ENCODE results near the gene DNMT3L.
"Not testable (repeated sequence)": the region's sequence is repeated elsewhere in the genome, so short reads cannot be mapped to it uniquely, and the experiment has no call there.

Gene DNMT3L

DNA sequence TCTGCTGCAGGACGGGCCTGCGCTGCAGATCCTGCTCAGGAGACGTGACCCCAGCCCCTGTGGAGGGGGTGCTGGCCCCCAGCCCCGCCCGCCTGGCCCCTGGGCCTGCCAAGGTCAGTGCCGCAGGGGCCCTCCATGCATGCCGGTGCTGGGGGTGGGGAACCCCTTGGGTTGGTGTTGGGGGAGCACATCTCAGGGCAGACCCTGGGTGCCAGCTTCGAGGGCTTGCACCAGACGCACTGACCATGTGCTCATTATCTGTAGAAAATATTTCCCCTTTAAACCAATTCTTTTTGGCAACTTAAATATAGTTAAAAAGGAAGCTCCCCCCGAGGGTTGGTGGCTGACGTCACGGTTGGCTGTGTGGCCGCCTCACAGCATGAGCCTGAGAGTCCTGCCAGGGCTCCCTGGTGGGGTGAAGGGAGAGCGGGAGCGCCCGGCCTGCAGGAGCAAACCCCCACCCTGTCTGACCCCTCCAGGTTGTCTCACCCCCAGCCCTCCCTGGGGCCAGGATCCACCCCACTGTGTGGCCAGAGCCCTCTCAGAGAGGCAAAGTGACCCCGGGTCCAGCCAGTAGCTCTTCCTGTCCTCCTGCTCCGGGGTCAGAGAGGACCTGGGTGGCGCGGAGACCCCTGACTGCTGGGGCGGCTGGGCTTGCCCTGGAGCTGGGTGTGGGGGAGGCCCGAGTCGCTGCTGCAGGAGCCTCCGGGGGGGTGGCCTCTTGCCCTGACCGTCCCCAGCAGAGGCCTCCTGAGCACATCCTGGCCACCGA lies 32.9 kb upstream of the DNMT3L start:
- DNase-seq, result no peak

- DNase-seq, result no peak
Measured at GRCh38 chr21:44293551-44294231, 32.0 kb upstream of the DNMT3L start.

DNA sequence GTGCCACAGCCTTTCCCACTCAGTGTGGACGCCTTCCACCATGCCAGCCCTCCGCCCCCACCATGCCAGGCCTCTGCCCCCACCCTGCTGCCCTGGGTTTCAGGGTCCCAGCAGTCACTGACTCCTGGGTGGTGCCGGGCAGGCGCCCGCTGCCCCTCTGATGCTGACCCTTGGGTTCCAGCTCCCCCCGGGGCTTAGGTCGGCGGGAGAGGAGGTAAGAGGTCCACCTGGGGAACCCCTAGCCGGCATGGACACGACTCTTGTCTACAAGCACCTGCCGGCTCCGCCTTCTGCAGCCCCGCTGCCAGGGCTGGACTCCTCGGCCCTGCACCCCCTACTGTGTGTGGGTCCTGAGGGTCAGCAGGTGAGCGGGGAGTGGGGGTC lies 31.1 kb upstream of the DNMT3L start:
- no peak for DNase-seq

DNA sequence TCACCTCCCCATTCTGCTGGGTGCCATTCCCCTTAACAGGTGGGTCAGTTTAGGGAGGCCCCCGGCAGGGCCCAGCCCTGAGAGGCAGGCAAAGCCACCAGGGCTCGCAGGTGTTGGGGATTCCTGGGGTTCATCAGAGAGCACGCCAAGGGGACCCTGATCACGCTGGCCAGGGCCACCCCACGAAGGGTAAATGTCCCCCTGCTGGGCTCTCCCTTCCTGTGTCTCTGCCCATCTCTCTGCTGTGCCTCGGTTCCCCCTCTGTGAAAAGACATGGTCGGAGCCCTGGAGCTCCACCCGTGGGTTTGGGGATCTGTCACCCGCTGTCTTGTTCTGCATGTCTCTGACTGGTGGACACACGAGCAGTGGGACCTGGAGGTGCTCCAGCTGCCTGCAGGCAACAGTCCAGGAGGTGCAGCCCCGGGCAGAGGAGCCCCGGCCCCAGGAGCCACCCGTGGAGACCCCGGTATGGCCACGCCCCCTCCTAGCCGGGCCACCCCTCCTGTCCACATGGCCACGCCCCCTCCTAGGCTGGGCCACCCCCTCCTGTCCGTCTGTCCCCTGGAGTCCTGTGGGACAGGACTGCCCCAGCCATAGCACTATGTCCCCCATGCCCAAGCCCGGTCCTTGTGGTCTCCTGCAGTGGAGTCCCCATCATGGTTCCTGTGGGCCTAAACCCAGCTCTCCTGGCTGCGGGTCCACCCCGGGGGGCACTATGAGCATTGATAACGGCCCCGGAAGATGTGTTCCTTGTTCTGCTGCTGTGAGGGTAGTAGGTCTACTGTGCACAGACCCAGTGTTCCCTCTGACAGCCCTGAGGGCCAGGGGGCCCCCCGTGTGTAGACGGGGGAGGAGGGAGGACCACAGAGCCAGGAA lies 30.5 kb upstream of the DNMT3L start:
- DNase-seq, result no peak

- DNase-seq, result no peak
Measured at GRCh38 chr21:44291078-44291935, 29.6 kb upstream of the DNMT3L start.

- no peak for DNase-seq
Measured at GRCh38 chr21:44290327-44291077, 28.8 kb upstream of the DNMT3L start.

DNA sequence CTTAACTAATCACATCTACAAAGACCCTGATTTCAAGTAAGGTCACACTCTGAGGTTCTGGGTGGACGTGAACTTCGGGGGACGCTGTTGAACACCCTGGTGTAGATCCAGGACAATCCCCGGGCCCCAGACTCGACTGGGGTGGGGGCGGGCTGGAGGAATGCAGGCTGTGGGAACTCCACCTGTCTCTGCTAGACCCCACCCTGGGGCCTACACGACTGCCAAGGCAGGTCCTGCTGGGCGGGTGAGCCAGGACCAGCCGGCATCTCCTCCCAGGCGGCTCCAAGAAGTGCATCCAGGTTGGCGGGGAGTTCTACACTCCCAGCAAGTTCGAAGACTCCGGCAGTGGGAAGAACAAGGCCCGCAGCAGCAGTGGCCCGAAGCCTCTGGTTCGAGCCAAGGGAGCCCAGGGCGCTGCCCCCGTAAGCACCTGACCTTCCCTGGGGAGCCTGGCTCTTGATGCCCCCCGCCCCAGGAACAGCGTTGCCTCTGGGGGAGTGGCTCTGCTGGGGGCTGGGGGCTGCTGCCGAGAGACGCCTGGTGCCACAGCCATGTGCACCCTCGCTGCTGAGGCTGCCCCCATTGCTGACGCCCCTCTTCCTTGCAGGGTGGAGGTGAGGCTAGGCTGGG lies 27.8 kb upstream of the DNMT3L start:
- no peak for DNase-seq

- DNase-seq, result no peak
Measured at GRCh38 chr21:44288251-44289110, 26.8 kb upstream of the DNMT3L start.

- no peak for DNase-seq
Measured at GRCh38 chr21:44286716-44287632, 25.3 kb upstream of the DNMT3L start.

- no peak for DNase-seq
Measured at GRCh38 chr21:44286086-44286715, 24.5 kb upstream of the DNMT3L start.

DNA sequence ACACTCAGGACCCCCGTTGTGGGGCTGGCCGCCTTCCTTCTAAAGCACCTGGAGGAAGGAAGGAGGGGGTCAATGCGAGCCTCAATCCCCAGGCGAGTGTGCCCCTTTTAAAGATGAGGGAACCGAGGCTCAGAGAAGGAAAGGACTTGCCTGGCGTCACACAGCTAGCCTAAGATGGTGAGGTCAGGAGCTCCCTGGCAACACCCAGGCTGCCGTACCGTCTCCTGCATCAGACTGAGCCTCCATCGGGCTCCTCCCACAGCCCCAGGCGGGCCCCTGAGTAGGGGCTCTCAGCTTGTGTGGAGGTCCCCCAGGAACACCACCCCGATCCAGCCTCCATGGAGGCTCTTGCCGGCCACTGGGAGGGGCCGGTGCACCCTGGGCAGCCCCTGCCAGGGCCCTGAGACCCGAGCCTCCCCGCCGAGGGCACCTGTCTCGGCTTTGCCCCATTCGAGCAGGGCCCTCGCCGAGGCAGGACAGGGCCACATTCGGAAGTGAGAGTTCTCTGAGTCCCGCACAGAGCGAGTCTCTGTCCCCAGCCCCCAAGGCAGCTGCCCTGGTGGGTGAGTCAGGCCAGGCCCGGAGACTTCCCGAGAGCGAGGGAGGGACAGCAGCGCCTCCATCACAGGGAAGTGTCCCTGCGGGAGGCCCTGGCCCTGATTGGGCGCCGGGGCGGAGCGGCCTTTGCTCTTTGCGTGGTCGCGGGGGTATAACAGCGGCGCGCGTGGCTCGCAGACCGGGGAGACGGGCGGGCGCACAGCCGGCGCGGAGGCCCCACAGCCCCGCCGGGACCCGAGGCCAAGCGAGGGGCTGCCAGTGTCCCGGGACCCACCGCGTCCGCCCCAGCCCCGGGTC lies 23.7 kb upstream of the DNMT3L start, which contains the start of gene AIRE:
Gene AIRE (plus strand): TSS at position 739 of the 855 bp plus-strand sequence. CDS start 131 bp downstream, outside the sequence.
- DNase-seq, result no peak

DNA sequence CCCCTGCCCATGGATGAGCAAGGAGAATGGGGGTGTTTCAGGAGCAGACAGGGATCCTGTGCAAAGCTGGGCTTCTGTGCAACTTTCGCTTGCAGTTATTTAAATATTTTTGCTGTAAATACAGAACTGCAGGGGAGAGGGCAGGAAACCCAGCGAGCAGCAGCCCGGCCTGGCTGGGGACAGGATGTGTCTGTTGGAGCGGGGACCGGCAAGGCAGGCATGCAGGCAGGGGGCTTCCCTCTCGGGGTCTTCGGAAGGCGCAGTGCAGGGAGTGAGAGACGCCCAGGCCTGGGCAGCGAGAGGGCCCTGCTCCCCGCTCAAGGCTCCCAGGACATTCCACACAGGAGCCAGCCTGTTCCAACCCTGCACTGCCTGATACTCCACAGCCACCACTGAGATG lies 22.3 kb upstream of the DNMT3L start:
- DNase-seq, result no peak

DNA sequence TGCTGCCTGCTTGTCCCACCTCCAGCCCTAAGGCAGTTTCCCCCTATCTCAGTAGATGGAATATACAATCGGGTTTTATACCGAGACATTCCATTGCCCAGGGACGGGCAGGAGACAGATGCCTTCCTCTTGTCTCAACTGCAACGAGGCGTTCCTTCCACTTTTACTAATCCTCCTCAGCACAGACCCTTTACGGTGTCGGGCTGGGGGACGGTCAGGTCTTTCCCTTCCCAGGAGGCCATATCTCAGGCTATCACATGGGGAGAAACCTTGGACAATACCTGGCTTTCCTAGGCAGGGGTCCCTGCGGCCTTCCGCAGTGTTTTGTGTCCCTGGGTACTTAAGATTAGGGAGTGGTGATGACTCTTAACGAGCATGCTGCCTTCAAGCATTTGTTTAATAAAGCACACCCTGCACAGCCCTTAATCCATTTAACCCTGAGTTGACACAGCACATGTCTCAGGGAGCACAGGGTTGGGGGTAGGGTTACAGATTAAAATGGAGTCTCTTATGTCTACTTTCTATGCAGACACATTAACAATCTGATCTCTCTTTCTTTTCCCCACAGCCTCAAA lies 21.6 kb upstream of the DNMT3L start:
- DNase-seq, result not testable (repeated sequence)

DNA sequence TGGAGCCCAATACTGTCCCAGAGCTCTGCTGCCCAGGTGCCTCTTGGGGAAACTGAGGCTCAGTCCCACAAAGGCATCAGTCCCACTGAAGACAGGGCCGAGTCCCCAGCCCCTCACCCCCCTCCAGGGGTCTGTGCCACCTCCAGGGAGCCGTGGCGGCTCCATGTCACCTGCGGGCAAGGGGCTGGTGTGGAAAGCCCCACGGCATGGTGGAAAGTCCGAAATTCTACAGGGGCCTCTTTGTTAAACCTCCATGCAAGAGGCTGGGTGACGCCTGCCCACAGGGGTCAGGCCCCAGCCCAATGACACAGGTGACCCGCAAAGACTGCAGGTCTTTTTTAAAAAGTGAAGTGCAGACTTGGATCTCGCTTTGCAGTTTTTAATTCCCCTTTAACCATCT lies 20.7 kb upstream of the DNMT3L start:
- DNase-seq, result no peak

DNA sequence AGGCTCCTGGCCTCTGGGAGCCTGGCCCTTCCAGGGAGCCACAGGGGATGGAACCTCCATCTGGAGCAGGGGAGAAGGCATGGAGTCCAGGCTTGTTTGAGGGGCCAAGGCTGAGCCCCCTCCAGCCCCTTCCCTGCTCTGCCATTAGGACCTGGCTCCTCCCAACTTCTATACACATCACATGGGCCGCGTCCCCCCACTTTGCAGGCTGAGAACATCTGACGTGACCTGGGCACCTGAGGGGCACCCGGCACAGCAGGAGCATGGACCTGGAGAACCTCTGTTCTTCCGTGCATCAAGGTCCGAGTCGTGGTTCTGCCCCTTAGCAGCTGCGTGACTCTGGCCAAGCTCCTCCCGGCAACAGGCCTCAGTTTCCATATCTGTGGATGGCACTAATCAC lies 20.1 kb upstream of the DNMT3L start:
- DNase-seq, result no peak

- no peak for DNase-seq
Measured at GRCh38 chr21:44279354-44280260, 17.9 kb upstream of the DNMT3L start.
